GM23338 (cell line): ENCODE results near the gene DUS4L.

Experiments used
- CREB1 ChIP-seq: fragments of 250-450 bp; sonication (Bioruptor Pico); IDR thresholded peaks from 2 replicates; pipeline ENCODE4 v1.5.0; 2020; ENCODE audit warnings: low read depth, mild to moderate bottlenecking, moderate library complexity
- EZH2 ChIP-seq: fragments of 200-600 bp; sonication (generic); IDR thresholded peaks from one replicate; pipeline ENCODE4 v1.8.0; 2017; ENCODE audit warnings: antibody characterized with exemption, mild to moderate bottlenecking, low read depth; ENCODE audit not compliant: unreplicated experiment
- POLR2AphosphoS5 ChIP-seq: IDR thresholded peaks from 2 replicates; pipeline ENCODE4 v1.6.1; 2016; ENCODE audit warnings: antibody characterized with exemption, low read depth
- TF ChIP-seq, protein P1 (sequence below), 2 experiments: fragments of 200-600 bp in 1 of 2; sonication (generic) in 1 of 2; conservative IDR thresholded peaks; 2 replicates each; pipeline versions ENCODE4 v1.5.1 to v1.6.1; 2016 to 2017; ENCODE audit warnings: antibody characterized with exemption in 2 of 2, low read depth in 2 of 2, mild to moderate bottlenecking in 2 of 2, moderate library complexity in 1 of 2

DNA sequence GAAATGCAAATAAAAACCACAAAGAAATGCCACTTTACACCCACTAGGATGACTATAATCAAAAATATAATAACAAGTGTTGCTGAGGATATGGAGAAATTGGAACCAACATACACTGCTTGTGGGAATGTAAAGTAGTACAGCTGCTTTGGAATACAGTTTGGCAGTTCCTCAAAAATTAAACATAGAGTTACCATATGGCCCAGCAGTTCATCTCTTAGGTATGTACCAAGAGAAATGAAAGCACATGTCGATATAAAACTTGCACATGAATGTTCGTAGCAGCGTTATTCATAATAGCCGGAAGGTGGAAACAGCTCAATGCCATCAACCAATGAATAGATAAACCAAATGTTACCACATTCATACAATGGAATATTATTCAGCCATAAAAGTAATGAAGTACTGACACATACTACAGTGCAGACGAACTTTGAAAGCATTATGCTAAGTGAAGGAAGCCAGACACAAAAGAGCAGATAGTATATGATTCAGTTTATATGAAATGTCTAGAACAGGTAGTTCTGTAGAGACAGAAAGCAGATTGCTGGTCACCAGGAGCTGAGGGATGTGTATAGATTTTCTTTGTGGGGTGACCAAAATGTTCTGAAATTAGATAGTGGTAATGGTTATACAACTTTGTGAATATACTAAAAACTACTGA, 28.7 kb downstream of the DUS4L start:
- TF ChIP-seq POLR2AphosphoS5 (no peak), CREB1 (CRISPR knock-in tag) (no peak), EZH2 (no peak)
- TF ChIP-seq, protein P1, sequence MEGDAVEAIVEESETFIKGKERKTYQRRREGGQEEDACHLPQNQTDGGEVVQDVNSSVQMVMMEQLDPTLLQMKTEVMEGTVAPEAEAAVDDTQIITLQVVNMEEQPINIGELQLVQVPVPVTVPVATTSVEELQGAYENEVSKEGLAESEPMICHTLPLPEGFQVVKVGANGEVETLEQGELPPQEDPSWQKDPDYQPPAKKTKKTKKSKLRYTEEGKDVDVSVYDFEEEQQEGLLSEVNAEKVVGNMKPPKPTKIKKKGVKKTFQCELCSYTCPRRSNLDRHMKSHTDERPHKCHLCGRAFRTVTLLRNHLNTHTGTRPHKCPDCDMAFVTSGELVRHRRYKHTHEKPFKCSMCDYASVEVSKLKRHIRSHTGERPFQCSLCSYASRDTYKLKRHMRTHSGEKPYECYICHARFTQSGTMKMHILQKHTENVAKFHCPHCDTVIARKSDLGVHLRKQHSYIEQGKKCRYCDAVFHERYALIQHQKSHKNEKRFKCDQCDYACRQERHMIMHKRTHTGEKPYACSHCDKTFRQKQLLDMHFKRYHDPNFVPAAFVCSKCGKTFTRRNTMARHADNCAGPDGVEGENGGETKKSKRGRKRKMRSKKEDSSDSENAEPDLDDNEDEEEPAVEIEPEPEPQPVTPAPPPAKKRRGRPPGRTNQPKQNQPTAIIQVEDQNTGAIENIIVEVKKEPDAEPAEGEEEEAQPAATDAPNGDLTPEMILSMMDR (conservative IDR thresholded peaks at IDR 0.05; ENCODE audit: low read depth in 2 of 2) = no peak
